Posterior vena cava (tissue), 2 donors: ENCODE data around the gene NHP2. TPM values are rescaled to one million over a fixed set of nuclear protein-coding genes. Genes with fewer than 3 reads are reported as not detected.
"Not testable (repeated sequence)": the region's sequence is repeated elsewhere in the genome, so short reads cannot be mapped to it uniquely, and the experiment has no call there.

Experiments
- DNase-seq: peaks from one replicate; pipeline ENCODE4 v3.0.0-alpha.2; 2020; ENCODE audit warnings: low spot score
- intact Hi-C, 2 donors: fragments of 100-400 bp; cut with DNase I; formaldehyde crosslinking; loops; one replicate each; pipeline versions ENCODE4 v1.14.1 to v1.14.2; 2022 to 2023
- long read RNA-seq, 2 donors: library from polyadenylated mRNA; unstranded; transcript quantifications; one replicate each; pipeline ENCODE4 v2.0.0, GENCODE V29; 2020 to 2021
- total RNA-seq, 2 donors: library from RNA; stranded (reverse); fragmentation: NEBNext Ultra II Directional; extraction: Animal tissue kit (Norgen Biotek cat#: 25700); gene quantifications; one replicate each; pipeline ENCODE4 v1.2.1, GENCODE V29; 2021
- donor health status: DM: yes; HTN: yes; CAD: no.
- donor health status: DM: yes; HTN: yes; CAD: no.

The NHP2 gene
- total RNA-seq, result 10 to 100 TPM; 73.9 to 87.3 TPM
- long read RNA-seq, donor 1, transcript NHP2-201 (4 exons, 865 nt), result major isoform, 33 of 39 reads
- long read RNA-seq, donor 1, partial matches to known transcripts, result 2 of 39 reads
- long read RNA-seq, donor 1, other reads (novel, unspliced or antisense), result 1 of 39 reads
- long read RNA-seq, donor 2, transcript NHP2-201 (4 exons, 865 nt), result major isoform, 62 of 68 reads
- long read RNA-seq, donor 2, partial matches to known transcripts, result 2 of 68 reads
- long read RNA-seq, donor 2, other reads (novel, unspliced or antisense), result 0 of 68 reads

DNA sequence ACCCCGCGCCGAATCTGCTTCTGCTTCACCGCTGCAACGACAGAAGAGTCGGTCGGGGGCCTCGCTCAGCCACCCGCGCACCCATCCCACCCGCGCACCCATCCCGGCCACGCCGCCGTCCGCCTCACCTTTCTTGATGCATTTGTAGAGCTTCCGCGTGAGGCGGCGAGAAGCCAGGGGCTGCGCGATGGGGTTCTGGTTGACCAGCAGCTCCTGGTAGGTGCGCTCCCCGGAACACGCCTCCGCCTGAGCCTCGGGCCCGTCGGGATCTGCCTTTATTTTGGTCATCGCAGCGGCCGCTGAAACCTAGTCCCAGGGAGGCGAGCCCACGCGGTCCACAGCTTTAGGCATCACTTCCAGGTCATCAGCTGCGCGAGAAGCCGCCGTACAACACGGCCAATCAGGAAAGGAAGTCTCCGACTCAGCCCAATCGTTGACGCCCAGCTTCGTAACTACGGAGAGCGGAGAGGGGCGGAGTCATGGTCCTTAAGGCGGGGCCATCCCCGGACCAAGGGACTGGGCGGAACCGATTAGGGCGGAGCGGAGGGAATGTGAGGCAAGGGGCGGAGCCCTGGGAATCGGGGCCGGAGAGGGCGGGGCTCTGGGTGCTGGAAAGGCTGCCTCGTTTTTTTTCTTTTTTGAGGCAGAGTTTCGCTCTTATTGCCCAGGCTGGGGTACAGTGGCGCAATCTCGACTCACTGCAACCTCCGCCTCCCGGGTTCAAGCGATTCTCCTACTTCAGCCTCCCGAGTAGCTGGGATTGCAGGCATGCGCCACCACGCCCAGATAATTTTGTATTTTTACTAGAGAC, at the start of gene NHP2:
NHP2 (minus strand) TSS at position 356 of the 811 bp plus-strand sequence; CDS start at position 288, 68 bp downstream.
- DNase-seq, result peak; percentile 99
- intact Hi-C loops, result no loop called here

DNA sequence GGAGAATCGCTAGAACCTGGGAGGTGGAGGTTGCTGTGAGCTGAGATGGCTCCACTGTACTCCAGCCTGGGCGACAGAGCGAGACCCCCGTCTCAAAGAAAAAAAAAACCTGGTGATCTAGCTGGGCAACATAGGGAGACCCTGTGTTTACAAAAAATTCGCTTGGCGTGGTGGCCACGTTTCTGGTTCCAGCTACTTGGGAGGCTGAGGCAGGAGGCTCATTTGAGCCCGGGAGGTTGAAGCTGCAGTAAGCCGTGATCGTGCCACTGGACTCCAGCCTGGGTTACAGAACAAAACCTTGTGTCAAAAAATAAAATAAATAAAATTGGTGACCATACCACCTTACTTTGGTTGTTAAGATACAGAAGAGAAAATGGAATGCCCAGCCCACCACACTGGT, 48.9 kb upstream of the NHP2 start:
- intact Hi-C loops, result no loop called here
- no peak for DNase-seq

DNA sequence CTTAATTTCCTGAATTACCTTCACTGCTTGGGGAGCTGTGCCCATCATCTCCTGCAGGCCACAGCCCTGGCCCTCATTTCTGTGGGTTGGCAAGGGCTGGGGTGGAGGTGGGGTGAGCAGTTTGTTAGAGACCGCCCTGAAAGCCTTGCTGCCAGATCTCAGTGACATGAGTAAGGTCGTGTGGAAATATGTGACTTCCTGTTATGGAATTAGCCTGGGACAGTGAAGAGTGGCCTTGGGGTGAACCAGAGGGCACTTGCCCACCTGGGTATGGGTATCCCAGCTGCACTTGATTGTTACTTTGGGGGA, 48.2 kb upstream of the NHP2 start:
- intact Hi-C loops, result no loop called here
- no peak for DNase-seq

- intact Hi-C loops, result no loop called here
- DNase-seq, result no peak
Observed at GRCh38 chr5:178201221-178201926, 47.7 kb upstream of the NHP2 start.

DNA sequence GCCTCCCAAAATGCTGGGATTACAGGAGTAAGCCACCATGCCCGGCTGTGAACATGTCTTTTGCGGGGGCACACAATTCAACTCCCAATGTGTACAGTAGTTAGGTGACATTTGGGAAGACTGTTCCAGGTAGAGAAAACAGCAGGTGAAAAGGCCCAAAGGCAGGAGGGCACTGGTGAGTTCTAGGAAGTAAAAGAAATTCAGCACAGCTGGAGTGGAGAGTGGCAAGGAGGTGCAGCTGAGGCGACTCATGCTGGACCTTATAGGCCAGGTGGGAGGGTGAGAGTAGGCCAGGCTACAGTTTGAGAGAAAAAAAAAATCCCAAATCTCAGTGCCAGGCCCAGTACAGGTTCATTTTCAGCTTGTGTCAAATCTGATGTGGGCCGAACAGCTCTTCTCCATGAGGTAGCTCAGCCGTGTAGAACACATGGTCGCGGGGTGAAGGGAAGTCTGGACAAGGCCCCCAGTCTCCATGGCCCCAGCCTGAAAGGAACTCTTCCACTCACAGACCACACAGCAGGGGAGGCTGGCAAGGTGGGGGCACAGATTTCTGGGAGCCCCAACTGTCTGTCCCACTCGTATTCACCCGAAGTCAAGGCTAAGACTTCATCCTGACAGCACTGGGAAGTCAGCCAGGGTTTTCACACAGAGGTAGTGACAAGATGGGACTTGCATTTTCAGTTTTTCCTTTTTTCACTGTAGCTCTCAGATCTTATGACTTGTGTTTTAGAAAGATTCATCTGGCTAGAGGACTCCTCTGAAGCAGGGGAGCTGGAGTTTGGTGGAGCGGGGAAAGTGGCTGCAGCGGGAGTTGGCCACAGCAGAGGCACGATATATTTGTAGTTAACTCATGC, 46.1 kb upstream of the NHP2 start:
- no peak for DNase-seq
- intact Hi-C loops, result no loop called here

GRCh38 chr5:178198706-178199105, 45.0 kb upstream of the NHP2 start:
- no peak for DNase-seq
- intact Hi-C loops, result no loop called here

- intact Hi-C loops, DNase-seq: not testable (repeated sequence)
Observed at GRCh38 chr5:178198151-178198550, 44.5 kb upstream of the NHP2 start.

DNA sequence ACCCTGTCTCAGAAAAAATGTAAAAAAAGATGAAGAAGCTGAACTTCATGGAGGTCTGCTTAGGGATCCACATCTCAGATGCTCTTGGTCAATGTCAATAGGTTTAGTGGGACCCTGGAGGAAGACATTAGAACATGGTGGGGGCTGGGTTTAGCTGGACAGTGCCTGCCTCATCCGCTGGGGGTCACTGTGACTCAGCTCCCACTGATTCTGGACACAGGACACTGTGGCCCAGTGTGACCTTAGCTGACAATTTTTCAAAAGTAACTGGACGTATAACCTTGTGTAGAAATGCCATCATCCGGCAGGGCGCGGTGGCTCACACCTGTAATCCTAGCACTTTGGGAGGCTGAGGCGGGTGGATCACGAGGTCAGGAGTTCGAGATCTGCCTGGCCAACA, 43.3 kb upstream of the NHP2 start:
- DNase-seq, result no peak
- intact Hi-C loops, result no loop called here

DNA sequence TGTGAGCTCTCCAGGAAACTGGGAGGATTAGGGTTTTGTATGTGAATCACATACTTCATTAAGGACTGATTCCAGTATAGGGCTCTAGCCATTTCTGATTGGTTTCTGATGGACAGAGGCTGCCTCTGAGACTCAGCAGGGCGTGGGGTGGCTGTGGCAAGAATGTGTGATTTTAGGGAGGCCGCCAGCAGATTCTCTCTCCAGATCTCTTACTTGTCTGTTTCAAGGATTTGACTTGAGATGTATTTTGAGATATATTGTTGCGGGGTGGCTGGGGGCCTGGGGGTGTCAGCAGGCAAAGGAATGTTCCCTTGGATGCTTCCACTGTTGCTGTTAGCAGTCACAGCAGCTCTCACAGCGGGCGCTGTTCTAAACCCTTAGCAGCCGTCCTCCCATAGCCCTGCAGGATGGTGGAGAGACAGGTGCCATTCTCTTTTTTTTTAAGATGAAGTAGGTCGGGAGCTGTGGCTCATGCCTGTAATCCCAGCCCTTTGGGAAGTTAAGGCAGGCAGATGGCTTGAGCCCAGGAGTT, 42.7 kb upstream of the NHP2 start:
- no peak for DNase-seq
- intact Hi-C loops, result no loop called here

GRCh38 chr5:178194026-178194425, 40.3 kb upstream of the NHP2 start:
- intact Hi-C loops, result no loop called here
- no peak for DNase-seq

DNA sequence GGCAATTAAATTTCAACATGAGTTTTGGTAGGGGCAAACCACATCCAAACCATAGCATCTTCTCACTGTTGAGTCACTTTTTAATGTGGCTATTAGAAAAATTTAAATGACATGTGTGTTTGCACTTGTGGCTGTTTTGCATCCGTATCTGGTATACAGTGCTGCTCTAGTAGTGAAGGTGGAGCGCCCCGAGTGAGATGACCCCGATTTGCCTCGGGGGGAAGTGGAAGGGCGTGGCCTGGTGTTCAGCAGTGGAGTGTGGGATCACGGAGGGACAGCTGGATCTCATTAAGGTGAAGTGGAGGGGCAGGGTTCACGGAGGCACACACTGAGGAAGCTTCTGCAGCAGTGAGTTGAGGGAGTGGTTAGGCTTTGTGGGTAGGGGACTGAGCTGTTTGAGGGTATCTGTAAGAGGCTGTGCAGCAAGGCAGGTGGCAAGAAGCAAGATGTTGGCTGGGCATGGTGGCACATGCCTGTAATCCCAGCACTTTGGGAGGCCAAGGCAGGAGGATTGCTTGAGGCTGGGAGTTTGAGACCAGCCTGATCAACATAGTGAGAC, 39.6 kb upstream of the NHP2 start:
- no peak for DNase-seq
- intact Hi-C loops, result no loop called here

DNA sequence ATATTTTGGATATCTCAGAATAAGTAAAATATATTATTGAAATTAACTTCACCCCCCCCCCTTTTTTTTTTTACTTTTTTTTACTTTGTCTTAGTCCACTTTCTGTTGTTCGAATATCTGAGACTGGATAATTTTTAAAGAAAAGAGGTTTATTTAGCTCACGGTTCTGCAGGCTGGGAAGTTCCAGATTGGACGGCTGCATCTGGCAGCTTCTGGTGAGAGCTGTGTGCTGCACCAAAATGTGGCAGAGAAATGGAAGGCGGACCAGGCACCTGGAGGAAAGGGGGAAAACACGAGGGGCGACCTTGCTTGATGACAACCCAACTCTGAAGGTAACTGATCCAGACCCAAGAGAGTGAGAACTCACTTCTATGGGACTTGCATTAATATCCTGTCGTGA, 39.1 kb upstream of the NHP2 start:
- intact Hi-C loops, result no loop called here
- DNase-seq, result no peak

GRCh38 chr5:178192244-178192643, 38.6 kb upstream of the NHP2 start:
- intact Hi-C loops, result no loop called here
- no peak for DNase-seq

- DNase-seq, result no peak
- intact Hi-C loops, result no loop called here
Observed at GRCh38 chr5:178191661-178192060, 38.0 kb upstream of the NHP2 start.

DNA sequence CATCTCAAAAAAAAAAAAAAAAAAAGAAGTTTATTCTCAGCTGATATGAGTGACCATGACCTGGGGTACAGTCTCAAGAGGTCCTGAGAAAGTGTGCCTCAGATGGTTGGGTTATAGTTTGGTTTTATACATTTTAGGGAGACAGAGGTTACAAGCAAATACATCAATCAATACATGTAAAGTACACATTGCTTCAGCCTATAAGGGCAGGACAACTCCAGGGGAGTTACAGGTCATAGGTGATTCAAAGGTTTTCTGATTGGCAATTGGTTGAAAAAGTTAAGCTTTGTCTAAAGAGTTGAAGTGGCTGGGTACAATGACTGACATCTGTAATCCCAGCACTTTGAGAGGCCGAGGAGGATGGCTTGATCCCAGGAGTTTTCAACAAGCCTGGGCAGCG, 35.7 kb upstream of the NHP2 start:
- no peak for DNase-seq
- intact Hi-C loops, result no loop called here

DNA sequence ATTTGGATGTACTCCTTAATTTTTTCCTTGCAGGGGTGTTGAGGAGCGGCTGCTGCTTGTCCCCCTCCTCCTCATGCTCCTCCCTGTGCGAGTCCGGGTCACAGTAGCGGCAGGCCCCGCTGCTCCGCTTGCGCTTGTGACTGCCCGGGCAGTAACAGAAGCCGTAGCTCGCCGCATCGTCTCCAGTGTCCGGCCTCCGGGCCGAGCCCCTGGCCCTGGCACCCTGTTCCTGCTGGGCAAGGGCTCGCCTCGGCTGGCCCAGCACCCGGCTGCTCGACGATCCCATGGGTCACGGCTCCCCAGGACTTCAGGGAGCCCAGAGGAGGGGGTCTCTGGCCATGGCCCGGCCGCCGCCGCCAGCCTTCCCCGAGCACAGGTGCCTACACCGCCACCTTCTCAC, 33.3 kb upstream of the NHP2 start, which contains the start of gene GMCL2:
GMCL2 (minus strand) TSS at position 358 of the 400 bp plus-strand sequence; CDS start at position 286, 72 bp downstream.
- intact Hi-C loops, result no loop called here
- no peak for DNase-seq

GRCh38 chr5:178186427-178186826, 32.7 kb upstream of the NHP2 start:
- DNase-seq, result no peak
- intact Hi-C loops, result no loop called here

GRCh38 chr5:178182158-178182876, 28.6 kb upstream of the NHP2 start:
- DNase-seq, result no peak
- intact Hi-C loops, result no loop called here
